Upper lobe of left lung (tissue), 4 donors: ENCODE data around the gene ESAM.

Experiments
- EP300 ChIP-seq, 4 donors: sonication (generic); formaldehyde crosslinking; IDR thresholded peaks; one replicate each; pipeline ENCODE4 v1.5.1; 2017; ENCODE audit warnings: antibody characterized with exemption in 4 of 4, control low read depth in 2 of 4
- POLR2A ChIP-seq, 4 donors: fragments of 450-650 bp; IDR thresholded peaks; one replicate each; pipeline ENCODE4 v1.5.1; 2016 to 2017; ENCODE audit warnings: antibody characterized with exemption in 4 of 4, mild to moderate bottlenecking in 2 of 4
- POLR2AphosphoS5 ChIP-seq, 2 donors: sonication (generic); formaldehyde crosslinking; IDR thresholded peaks; one replicate each; pipeline ENCODE4 v1.5.1; 2017; ENCODE audit warnings: antibody characterized with exemption in 2 of 2
- TF ChIP-seq, protein P1 (sequence below), 6 experiments: fragments of 450-650 bp in 4 of 6; fragments of 200-600 bp in 2 of 6; sonication (generic) in 2 of 6; IDR thresholded peaks; one replicate each; pipeline ENCODE4 v1.5.1; 2016 to 2019; ENCODE audit warnings: antibody characterized with exemption in 6 of 6

DNA sequence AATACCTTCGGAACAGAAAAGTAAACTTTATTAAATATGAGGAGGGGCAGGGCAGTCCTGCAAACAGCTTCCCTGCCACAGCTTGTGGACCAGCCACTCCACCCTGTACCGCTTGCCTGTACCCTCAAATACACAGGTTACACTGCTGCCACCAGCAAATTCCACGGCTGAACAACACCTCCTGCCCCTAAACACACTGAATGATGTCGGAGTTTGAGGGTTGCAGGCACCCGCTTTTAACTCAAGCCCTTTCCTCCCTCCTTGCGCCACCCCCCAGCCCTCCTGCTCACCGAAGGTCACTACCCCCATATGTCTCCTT lies 14.0 kb downstream of the ESAM start:
- TF ChIP-seq, protein P1, sequence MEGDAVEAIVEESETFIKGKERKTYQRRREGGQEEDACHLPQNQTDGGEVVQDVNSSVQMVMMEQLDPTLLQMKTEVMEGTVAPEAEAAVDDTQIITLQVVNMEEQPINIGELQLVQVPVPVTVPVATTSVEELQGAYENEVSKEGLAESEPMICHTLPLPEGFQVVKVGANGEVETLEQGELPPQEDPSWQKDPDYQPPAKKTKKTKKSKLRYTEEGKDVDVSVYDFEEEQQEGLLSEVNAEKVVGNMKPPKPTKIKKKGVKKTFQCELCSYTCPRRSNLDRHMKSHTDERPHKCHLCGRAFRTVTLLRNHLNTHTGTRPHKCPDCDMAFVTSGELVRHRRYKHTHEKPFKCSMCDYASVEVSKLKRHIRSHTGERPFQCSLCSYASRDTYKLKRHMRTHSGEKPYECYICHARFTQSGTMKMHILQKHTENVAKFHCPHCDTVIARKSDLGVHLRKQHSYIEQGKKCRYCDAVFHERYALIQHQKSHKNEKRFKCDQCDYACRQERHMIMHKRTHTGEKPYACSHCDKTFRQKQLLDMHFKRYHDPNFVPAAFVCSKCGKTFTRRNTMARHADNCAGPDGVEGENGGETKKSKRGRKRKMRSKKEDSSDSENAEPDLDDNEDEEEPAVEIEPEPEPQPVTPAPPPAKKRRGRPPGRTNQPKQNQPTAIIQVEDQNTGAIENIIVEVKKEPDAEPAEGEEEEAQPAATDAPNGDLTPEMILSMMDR (IDR thresholded peaks at IDR 0.05) = no peak
- TF ChIP-seq POLR2AphosphoS5 (IDR thresholded peaks at IDR 0.05) = no peak
- TF ChIP-seq EP300 (IDR thresholded peaks at IDR 0.05) = no peak
- peak in 1 of 4 donors; percentile 54 for TF ChIP-seq POLR2A (IDR thresholded peaks at IDR 0.05)
